Stimulated activated CD4-positive, alpha-beta T cell treated with anti-CD3 and anti-CD28 coated beads, Interleukin-1b, Interleukin-23, amount 100 ng/mL, for 4 hours (primary cell): ENCODE measurements around the gene EME1.

Experiments
- DNase-seq, 2 donors: peaks; one replicate each; pipeline ENCODE4 v3.0.0-alpha.2; 2020; ENCODE audit warnings: low read depth in 2 of 2

The EME1 gene

DNA sequence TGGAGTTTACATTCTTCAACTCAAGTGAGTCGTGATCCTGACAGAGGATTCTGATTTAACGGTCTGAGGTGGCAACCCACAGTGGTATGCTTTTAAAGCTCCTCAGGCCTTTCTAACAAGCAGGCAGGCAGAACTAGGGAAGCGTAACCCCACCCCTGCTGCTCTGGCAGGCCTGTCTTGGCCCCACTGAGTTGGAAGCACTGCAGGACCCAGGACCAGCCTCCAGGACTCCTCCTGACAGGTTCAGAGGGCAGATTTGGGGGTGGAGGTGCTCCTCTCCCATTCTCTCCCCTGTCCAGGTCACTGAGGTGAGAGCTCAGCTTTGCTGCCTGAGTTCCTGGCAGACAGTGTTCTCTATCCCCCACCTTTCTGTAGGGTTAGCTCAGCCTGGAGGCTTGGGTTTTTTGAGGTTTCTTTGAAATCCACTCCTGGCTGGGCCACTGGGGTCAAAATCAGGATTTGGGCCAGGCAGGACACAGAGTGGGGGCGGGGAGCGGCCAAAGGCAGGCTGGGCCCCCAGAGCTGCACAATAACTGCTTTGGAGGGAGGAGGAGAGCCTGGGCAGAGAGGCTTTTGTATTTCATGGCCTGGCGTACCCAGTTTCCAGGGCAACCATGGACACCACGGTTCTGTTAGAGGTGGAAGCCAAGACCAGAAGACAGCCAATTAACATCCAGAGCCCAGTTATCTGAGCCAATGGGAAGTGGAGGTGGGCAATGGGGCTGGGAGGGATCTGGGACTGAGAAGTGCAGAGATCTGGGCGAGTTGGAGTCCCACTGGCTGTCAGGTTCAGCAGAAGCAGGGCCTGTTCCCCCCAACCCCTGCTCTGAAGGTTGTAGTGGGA is 9.6 kb upstream of the EME1 start:
- DNase-seq: no peak

DNA sequence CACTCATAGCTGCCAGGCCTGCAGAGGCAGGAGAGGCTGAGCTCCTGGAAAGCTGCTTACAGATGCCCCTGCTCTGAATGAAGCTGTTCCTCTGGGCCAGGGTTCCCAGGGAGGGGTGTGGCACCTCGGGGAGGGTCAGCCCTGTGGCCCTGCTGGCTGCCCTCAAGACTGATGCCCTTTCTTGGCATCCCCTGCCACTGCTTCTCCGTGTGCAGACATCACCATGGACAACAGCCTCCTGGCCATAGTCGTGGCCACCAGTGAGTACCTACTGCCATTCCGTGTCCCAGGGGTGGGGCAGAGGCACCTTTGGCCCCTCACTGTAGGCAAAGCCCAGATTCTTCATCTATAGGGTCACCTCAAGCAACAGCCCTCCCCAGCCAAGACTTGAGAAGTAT is 9.0 kb upstream of the EME1 start:
- DNase-seq: no peak

DNA sequence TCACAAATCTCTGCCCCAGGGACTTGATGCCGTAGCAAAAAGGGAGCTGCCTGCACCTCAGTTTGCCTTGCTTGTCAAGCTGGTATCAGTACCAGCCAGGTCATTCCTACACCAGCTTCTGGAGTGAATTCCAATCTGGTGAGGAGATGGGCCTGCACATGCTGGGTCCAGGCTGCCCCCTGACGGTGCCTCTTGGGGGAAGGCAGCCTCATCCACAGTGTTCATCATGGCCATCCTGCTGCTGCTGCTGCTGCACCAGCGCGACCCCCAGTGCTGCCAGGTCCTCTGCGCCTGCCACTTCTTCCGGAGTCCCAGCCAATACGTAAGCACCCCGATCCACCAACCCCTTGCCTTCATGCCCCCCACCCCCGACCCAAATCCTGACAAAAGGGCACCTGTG is 8.3 kb upstream of the EME1 start:
- DNase-seq: no peak

DNA sequence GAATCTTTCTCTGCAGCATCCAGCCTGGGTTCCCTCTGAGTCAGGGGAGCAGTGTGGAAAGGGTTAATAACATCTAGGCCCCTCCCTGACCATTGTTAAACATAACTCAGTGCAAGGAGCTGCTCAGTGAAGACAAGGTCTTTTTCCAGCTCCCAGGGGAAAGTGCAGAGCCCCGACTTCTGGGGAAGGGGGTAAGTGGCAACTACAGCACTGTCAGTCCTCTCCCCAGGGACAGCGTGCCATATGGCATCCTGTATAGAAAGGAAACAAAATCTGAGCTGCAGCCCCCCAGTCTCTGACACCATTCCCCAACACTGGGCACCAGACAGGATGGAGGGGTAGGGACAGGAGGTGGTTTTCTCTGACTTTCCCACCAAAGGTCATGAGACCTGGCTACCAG is 7.9 kb upstream of the EME1 start:
- no peak for DNase-seq

DNA sequence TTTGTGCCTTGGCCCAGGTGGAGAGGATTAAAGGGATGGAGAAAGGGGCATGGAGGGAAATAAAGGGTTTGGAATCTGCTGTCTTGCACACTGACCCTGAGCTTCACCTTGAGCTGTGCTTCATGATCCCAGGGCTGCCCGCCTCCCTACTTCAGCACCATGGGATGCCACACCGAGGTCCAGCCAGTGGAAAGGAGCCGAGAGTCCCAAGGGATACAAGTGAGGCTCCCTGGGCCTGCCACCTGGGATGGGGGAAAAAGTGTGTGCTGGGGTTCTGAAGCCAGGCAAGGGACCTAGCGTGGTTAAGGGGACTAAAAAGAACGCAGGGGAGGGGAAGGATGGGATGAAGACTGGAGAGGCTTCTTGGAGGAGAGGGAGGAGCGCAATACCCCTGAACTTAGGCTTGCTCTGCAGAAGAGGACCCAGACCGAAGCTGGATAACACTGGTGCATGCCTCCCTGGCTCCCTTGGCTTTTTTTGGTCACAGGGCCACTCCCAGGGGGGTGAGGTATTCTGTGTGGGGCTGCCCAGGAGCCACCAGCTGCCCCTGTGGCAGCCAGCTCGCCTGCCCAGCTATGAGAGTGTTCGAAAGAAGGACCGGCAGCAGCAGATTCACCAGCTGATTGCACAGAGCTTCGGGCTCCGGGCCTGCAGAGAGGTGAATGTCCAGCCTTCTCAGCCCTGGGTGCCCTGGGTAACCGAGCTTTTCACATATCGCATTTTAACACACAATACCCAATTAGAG is 7.2 kb upstream of the EME1 start:
- DNase-seq: no peak

DNA sequence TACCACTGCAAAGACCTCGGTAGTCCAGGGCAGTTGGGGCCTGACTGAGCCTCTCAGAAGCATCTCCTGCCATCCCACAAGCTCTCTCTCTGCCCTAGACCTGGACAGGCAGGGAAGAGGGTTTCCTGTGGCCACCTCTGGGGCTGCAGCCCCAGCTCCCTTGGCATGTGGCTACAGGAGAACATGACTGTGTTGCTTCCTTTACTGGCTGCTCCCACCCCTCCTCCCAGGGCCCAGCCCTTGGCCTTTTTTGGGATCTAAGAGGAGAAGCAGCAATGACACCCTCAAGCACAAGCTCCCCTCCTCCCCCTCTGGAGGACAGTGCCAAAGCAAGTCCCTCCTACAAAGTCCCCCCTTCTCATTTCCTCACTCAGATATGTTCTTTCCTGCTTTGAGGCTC is 5.6 kb upstream of the EME1 start:
- DNase-seq: no peak

DNA sequence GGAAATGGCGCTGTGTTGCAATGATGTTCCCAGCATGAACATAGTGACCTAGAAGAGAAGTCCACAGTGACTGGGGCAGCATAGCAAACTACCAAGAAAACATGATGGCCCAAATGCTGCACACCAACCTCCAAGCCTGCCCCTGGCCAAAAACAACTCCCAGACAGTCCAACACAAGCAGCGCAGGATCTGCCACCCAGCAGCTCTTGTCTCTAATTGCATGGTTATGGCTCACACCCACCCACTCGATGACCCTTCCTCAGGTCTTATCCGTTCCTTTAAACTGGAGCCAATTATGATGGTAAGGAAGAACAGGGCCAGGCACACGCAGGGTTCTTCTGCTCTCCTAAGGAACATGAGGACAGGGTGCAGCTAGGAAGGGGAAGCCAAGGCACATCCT is 3.0 kb upstream of the EME1 start:
- DNase-seq: no peak

DNA sequence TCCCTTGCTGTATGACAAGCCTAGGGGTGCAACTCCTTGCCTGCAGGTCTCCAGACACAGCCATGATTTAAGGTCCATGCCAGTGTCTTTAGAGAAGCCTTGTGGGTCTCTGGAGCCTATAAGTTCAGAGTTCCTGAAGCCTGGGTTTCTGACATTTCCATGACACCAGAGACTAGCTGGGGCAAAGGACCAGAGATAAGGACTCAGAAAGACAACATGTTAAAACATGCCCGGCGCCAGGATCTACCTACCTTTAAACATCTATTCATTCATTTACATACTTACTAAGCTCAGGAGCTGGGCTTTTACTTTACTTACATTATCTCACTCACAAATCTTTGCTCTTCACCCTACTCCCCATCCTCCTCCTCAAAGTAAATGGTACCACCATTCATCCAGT is 1.5 kb upstream of the EME1 start:
- DNase-seq: no peak

DNA sequence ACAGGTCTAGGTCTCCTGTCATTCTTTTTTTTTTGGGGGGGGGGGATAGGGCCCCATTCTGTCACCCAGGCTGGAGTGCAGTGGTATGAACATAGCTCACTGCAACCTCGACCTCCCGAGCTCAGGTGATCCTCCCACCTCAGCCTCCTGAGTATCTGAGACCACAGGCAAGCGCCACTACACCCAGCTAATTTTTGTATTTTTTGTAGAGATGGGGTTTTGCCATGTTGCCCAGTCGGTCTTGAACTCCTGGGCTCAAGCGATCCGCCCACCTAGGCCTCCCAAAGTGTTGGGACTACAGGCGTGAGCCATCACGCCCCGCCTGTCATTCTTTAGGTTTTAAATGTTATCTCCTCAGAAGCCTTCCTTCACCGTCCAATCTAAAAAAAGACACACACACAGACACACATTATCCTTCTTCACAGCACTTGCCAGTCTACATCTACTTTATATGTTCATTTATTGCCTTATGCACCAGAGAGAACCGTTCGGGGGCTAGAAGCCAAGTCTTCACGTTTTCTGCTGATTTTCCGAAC is 739 bp upstream of the EME1 start:
- DNase-seq: no peak

DNA sequence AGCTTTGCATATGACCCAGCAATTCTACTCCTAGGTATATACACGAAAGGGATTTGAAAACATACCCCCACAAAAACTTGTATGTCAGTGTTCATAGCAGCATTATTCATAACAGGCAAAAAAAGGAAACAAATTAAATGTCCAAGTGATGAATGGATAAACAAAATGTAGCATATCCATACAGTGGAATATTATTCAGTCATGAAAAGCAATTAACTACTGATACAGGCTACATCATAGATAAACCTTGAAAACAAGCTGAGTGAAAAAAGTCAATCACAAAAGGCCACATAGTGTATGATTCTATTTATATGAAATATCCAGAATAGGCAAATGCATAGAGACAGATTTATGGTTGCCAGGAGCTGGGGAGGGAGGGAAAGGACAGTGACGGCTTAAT is 676 bp downstream of the EME1 start:
- no peak for DNase-seq

DNA sequence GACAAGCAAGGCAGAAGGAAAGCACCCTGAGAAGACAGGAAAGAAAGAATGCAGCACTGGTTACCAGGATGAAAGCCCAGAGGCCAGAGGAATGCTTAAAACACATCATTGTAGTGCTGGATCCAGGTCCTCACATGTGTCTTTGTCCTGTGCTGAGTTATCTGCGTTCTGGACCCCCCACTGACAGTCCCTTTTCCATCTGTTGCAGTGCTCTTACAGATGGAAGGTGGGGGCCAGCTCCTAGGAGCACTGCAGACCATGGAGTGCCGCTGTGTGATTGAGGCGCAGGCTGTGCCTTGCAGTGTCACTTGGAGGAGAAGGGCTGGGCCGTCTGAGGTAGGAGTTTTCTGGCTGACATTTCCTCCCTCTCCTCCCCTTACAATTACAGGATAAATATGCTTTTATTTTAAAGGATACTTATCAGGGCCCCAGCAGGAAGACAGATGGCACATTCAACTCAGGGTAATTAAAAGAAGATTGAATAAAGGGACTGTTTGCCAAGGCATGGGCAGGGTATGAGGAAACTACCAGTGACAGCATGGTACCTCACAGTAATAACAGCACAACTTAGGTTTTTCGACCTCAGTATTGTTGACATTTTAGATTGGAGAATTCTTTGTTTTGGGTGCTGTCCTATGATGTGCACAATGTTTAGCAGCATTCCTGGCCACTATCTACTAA is 3.0 kb downstream of the EME1 start:
- DNase-seq: no peak

DNA sequence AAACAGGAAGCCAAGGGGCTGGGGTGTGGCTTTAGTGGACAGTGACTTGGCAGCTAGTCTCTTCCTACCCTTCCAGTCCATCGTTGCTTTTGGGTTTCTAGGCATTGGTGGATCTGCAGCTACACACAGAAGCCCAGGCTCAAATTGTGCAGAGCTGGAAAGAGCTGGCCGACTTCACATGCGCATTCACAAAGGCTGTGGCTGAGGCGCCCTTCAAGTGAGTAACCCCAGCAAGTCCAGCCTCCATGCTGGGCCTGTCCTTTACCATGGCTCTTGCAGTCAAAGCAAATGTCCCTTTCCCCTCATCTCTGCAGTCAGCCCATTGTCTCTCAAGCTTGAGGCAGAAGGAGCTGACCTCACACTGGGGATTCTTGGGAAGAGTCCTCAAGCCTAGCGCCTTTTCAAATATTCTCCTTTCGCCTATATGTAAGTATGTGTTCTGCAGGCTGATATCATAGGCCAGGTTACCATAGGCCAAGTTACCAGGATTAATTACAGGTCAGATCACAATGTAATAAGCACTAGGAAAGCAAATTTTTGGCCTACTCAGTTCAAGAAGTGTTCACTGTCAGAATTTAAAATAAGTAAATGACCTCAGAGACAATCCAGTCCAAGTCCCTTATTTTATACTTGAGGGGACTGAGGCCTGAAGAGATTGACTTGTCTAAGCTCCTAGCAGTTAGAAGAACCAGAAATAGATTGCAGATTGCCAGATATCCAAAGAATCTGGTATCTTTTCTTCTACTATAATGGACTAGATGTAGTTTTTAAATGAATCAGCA is 6.5 kb downstream of the EME1 start:
- no peak for DNase-seq

DNA sequence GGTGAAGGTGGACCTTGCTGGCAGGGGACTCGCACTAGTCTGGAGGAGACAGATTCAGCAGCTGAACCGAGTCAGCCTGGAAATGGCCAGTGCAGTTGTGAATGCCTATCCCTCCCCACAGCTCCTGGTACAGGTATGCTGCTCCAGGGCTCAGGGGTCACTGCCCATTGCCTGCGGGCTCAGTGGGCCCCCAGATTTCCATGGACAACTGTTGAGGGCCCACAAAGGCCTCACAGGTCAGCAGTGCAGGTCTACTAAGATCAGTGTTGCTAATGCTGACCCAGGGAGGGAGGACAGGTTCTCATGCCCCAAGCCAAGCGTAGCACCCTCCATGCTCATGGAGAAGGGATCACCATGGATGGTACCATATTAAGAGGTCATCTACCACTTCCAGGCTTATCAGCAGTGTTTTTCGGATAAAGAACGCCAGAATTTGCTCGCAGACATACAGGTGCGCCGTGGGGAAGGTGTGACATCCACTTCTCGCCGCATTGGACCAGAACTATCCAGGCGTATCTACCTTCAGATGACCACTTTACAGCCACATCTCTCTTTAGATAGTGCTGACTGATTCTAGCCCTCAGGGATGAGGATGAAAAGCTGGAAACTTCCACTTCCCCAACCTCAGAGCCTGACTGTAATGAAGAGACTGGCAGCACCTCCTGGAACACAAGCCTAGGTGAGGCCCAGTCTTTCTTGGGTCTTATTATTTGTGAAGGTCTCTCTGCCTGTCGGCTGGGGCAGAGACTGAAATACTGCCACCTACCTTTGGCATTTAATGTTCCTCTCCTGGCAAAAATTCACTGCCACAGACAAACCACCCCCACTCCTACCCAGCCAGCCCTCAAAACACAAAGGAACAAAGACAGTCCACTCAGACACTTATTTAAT is 7.6 kb downstream of the EME1 start:
- DNase-seq: no peak

DNA sequence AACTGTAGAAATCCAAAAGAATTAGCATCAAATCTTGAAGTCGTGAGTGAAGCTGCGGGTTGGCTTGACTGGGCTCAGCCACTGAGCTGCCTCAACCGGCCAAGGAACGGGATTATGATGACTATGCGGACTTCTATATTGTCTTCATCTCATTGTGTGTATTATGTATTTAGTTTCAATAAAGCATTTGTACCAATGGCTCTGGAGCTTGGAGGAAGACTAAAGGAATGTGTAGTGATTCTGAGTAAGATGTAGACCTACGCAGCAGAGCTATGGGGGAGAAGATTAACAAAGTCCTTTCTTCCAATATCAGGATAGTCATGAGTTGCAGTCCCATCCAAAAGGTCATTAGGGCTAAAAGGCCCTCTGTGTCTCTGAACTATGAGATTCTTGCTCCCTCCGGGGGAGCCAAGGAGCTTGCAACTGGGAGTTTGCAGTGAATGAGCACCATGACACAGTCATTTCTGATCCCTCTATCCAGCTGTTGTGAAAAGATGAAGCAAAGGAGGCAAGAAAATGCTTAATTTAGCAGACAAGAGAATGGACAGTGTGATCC is 8.3 kb downstream of the EME1 start:
- DNase-seq: no peak

DNA sequence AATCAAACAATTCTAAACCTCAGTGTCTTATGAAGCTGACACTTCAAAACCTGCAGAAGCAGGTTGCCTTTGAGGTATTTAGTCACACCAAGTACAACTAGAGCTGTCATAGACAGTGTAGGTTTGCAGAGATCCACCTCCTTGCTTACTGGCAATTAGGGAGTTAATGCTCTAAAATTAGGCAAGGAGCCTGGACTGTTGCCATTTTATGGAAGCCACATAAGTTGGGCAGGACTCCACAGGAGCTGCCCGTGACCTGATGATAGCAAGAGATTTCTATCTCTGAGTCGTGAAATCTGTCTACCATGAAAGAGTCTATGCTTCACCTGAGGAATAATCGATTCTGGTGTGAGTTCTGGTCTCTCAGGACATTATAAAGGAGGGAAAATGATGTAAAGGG is 8.9 kb downstream of the EME1 start:
- no peak for DNase-seq

DNA sequence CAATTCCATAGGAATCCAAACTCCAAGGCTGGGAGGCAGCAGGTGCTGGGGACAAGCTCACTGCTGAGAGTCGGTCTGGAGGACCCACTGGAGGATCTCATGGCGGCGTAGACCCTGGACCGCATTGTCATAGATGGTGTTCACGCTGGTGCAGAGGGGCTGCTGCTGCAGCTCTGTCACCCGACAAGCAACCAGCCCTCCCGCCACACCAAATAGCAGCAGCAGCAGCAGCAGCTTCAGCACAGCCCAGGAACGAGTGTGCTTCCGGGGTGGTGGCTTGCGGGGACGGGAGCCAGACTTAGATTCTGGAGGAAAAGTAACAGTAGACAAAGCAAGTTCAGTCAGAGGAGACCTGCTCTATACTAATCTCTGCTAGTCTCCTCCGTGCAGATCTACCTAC is 9.9 kb downstream of the EME1 start:
- DNase-seq: no peak

DNA sequence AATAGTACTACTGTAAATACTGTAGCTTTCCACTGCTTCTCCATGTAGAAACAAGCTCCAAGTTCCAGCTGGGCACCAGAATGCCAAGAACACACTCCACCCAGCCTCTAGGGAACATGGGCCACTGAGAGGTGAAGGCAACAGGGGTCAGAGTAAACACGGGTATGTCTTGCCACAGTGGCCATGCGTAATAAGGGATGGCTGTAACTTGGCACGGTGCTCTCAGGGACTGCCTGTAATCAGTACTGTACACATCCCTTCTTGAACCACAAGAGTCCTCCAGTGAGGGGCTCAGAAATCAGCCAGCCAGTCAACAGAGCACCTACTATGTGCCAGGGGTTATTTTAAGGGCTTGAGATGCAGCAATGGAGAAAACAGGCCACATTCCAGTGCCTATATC is 13.5 kb downstream of the EME1 start:
- DNase-seq: no peak

DNA sequence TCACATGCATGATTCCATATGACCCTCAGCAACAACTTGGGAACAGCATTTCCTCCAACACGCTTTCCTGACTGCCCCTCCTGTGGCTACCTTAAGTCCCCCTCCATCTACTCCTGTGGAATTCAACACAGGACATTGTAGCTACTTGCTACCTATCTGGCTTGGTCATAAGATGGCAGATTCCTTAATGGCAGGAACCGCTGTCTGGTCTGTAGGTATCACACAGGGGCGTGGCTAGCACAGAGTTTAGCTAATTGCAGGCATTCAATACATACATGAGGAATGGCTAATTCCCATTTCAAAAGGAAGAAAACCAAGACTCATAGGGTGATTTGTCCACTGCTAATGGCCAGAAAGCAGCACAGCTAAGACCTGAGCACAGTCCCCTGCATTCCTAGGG is 15.7 kb downstream of the EME1 start:
- no peak for DNase-seq

DNA sequence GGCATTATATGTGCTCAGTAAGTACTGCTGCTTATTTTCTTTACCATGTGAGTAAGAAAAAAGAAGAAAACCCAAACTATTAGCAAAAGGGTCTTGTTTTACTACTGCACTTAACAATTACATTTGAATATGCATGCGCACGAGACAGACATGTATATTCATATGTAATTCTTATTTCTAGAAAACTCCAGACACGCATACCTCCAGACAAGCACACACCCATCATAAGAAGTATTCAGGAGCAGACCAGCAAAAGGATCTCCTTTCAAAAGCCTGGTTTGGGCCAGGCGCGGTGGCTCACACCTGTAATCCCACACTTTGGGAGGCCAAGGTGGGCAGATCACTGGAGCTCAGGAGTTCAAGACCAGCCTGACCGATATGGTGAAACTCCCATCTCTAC is 16.5 kb downstream of the EME1 start:
- no peak for DNase-seq

DNA sequence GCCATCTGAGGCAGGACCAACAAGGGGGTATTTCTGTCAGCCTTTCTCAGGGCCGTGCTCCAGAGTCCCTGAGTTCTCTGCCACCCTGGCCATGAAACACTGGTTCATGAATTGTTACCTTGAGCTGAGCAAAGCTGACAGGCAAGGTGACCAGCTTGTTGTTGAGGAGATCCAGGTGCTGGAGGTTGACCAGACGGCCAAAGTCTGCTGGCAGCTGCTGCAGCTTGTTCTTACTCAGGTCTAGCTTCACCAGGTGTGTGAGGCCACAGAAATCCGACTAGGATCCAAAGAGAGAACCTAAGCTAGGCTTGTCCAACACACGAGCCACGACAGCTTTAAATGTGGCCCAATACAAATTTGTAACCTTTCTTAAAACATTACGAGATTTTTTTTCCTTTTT is 19.6 kb downstream of the EME1 start:
- DNase-seq: no peak

DNA sequence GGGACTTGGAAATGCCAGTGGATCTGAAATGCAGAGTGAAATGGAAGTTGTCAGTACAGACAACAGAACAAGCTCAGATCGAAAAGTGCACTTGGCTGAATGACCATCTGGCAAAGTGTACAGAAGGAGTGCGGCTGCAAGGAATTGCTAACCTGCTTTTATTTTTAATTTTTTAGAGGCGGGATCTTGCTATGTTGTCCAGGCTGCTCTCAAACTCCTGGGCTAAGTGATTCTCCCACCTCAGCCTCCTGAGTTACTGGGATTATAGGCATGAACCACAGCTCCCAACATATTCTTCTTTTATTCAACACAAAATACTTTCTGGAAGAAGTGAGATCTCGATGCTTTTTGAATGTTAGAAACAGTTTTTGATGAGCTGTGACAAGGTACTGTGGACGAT is 20.7 kb downstream of the EME1 start:
- DNase-seq: no peak
